Small intestine (tissue), 7 donors: ENCODE measurements around the gene SDS. TPM values are rescaled to one million over a fixed set of nuclear protein-coding genes. Genes with fewer than 3 reads are reported as not detected.

Source experiments
- DNase-seq, 2 donors: peaks; one replicate each; pipeline versions ENCODE4 v3.0.0 to v3.0.0-alpha.2; 2013
- FAIRE-seq: peaks from 2 replicates; lab custom pipeline; 2012; peaks lifted over from hg19 to GRCh38; lab: Jason Lieb, UNC
- H3K27ac ChIP-seq, 3 donors: one replicate each; pipeline ENCODE4 v1.5.1; 2013; ENCODE audit warnings: low read length in 2 of 3, mild to moderate bottlenecking in 2 of 3, control low read depth in 1 of 3, inconsistent platforms in 1 of 3, low read depth in 1 of 3, moderate library complexity in 1 of 3
- H3K27me3 ChIP-seq, 3 donors: one replicate each; pipeline ENCODE4 v1.6.1; 2013; ENCODE audit warnings: low read length in 3 of 3, inconsistent platforms in 1 of 3; ENCODE audit not compliant: control insufficient read depth in 3 of 3, insufficient read depth in 3 of 3
- H3K36me3 ChIP-seq, 3 donors: one replicate each; pipeline ENCODE4 v1.6.1; 2013; ENCODE audit warnings: low read length in 3 of 3, inconsistent platforms in 1 of 3, low read depth in 1 of 3, mild to moderate bottlenecking in 1 of 3, moderate library complexity in 1 of 3; ENCODE audit not compliant: control insufficient read depth in 3 of 3, insufficient read depth in 2 of 3
- H3K4me1 ChIP-seq, 3 donors: one replicate each; pipeline ENCODE4 v1.6.1; 2013; ENCODE audit warnings: low read length in 2 of 3, inconsistent platforms in 1 of 3, low read depth in 1 of 3, mild to moderate bottlenecking in 1 of 3, moderate library complexity in 1 of 3; ENCODE audit not compliant: control insufficient read depth in 3 of 3, insufficient read depth in 2 of 3
- H3K4me3 ChIP-seq, 3 donors: one replicate each; pipeline ENCODE4 v1.5.1; 2013; ENCODE audit warnings: low read length in 3 of 3, control low read depth in 1 of 3, inconsistent platforms in 1 of 3, low read depth in 1 of 3, mild to moderate bottlenecking in 1 of 3, moderate library complexity in 1 of 3
- H3K9me3 ChIP-seq, 2 donors: one replicate each; pipeline ENCODE4 v1.6.1; 2013; ENCODE audit warnings: low read depth in 1 of 2, low read length in 1 of 2; ENCODE audit not compliant: control insufficient read depth in 2 of 2, insufficient read depth in 1 of 2
- whole genome bisulfite sequencing, 3 donors: extraction: QIAGEN DNeasy Blood & Tissue Kit; methylation state at CpG; one replicate each; pipeline ENCODE4 v1.1.7; 2013; 5-methylcytosine and 5-hydroxymethylcytosine counted together
- polyA plus RNA-seq, 4 donors: library from polyadenylated mRNA; stranded (reverse) in 3 of 4; unstranded in 1 of 4; fragments of 200-250 nt in 3 of 4; fragments of 120-200 nt in 1 of 4; gene quantifications; one replicate each; pipeline versions ENCODE4 v1.2.1 to v1.2.3, GENCODE V29; 2013
- donor health status: healthy with polysubstance abuse.
- donor health status: control.
- donor health status: control.
- donor health status: Bipolar disorder and iron deficiency.
- donor health status: healthy.

SDS gene
- polyA plus RNA-seq, 4 donors: 0.46 to 3.8 (median 1.3) TPM; not detected in 1

GRCh38 chr12:113347107-113347506 is 56.6 kb downstream of the SDS start:
- peaks cover 0 to 4% (median 0%) of the 10 kb centered on the region in 3 donors for H3K27me3 ChIP-seq
- no peaks in the 10 kb centered on the region for H3K4me1 ChIP-seq
- FAIRE-seq (no peak), DNase-seq (no peak)
- no peaks in the 10 kb centered on the region for H3K36me3 ChIP-seq
- H3K4me3 ChIP-seq: no peak overlapping the region
- no peaks in the 10 kb centered on the region for H3K9me3 ChIP-seq
- no peak overlapping the region for H3K27ac ChIP-seq
- WGBS, 3 donors: 90 to 92% (median 91%) methylated on average over 3 of the region's 3 CpGs

GRCh38 chr12:113346353-113346752 is 57.3 kb downstream of the SDS start:
- Histone ChIP-seq H3K9me3 (no peaks in the 10 kb centered on the region), H3K4me1 (no peaks in the 10 kb centered on the region), H3K27me3 (peaks cover 0 to 4% (median 0%) of the 10 kb centered on the region in 3 donors), H3K4me3 (no peak overlapping the region), H3K27ac (no peak overlapping the region), H3K36me3 (no peaks in the 10 kb centered on the region)
- 84 to 86% (median 86%) methylated on average over 5 of the region's 5 CpGs for WGBS, 3 donors
- FAIRE-seq (no peak), DNase-seq (no peak)

GRCh38 chr12:113345318-113345717 is 58.4 kb downstream of the SDS start:
- WGBS, 3 donors: 94 to 97% (median 95%) methylated on average over 6 of the region's 6 CpGs
- no peak overlapping the region for H3K27ac ChIP-seq
- FAIRE-seq (no peak), DNase-seq (no peak)
- no peaks in the 10 kb centered on the region for H3K9me3 ChIP-seq
- H3K36me3 ChIP-seq: no peaks in the 10 kb centered on the region
- peaks cover 0 to 4% (median 0%) of the 10 kb centered on the region in 3 donors for H3K27me3 ChIP-seq
- H3K4me1 ChIP-seq: no peaks in the 10 kb centered on the region
- no peak overlapping the region for H3K4me3 ChIP-seq

Other genes starting within 250 kb of the SDS start
- gene DDX54, start 218.4 kb downstream of the SDS start, polyA plus RNA-seq: 10 to 100 TPM; 34.9 to 75.6 (median 51.8) TPM
- gene RITA1, start 218.2 kb downstream of the SDS start, polyA plus RNA-seq: 10 to 100 TPM; 15.2 to 31.5 (median 19.7) TPM
- gene TPCN1, start 182.4 kb downstream of the SDS start, polyA plus RNA-seq: 10 to 100 TPM; 12.2 to 70.2 (median 34.4) TPM
- 10 to 100 TPM; 19.5 to 39.6 (median 31.3) TPM for gene SLC8B1, start 68.8 kb downstream of the SDS start, polyA plus RNA-seq
- 10 to 100 TPM in 2 of 4 donors, 1 to 10 TPM in 2; 2.2 to 32.4 (median 6.7) TPM for gene PLBD2, start 45.3 kb downstream of the SDS start, polyA plus RNA-seq
- gene SDSL, start 18.5 kb upstream of the SDS start, polyA plus RNA-seq: 10 to 100 TPM; 21.0 to 37.6 (median 25.1) TPM
- gene LHX5, start 68.0 kb upstream of the SDS start, polyA plus RNA-seq: not detected